ENCODE data around the gene TEN1.
A peak's percentile ranks its signal among the peaks of the same experiment; 100 is the strongest.
"Not testable (repeated sequence)": the region's sequence is repeated elsewhere in the genome, so short reads cannot be mapped to it uniquely, and the experiment has no call there.

The TEN1 gene

GRCh38 chr17:75978938-75979704 is at the start of gene TEN1, which contains the start of gene ACOX1:
Gene TEN1 (plus strand): TSS chr17:75979240. CDS start chr17:75986193, 6,953 bp downstream.
Gene ACOX1 (minus strand): TSS chr17:75979166. CDS start chr17:75979073, 93 bp downstream.
- peak; percentile 94 to 96 for DNase-seq

DNA sequence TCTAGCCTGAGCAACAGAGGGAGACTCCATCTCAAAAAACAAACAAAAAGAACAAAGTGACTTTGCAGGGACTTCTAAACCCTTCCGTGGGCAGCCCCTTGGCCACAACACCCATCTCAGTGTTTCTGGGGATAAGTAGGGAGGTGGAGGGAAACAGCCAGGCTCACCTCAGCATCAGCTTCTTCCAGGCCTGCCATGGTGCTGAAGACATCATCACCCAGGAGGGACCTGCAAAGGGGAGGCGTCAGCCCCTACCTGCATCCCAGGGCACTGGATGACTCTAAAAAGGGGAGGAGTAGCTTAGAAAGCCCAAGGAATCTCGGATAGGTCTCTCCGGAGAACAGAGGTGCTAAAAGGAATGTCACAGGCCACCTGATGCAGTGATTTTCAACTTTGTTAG is 48.0 kb upstream of the TEN1 start:
- no peak for DNase-seq

DNA sequence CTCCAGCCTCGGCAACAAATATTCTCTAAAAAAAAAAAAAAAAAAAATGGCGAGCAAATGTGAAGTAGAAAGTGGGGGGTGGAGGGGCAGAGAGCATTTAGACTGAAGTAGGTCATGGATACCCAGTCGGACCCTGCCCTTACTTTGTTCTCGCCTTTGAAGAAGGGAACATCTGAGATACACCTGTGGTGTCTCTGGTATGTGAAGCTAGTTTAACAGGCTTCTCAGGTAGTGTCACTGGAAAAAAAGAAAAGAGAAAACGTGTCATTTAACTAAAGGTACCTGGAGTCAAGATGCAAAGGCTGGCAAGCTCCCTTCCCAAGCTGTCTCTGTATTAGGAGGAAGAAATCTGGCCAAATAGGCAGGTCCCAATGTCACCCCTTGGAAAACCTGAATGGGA is 46.2 kb upstream of the TEN1 start:
- DNase-seq, result no peak

GRCh38 chr17:75933808-75934207 is 45.2 kb upstream of the TEN1 start:
- no peak for DNase-seq

- no peak for DNase-seq
Observed at GRCh38 chr17:75937652-75938051, 41.4 kb upstream of the TEN1 start.

DNA sequence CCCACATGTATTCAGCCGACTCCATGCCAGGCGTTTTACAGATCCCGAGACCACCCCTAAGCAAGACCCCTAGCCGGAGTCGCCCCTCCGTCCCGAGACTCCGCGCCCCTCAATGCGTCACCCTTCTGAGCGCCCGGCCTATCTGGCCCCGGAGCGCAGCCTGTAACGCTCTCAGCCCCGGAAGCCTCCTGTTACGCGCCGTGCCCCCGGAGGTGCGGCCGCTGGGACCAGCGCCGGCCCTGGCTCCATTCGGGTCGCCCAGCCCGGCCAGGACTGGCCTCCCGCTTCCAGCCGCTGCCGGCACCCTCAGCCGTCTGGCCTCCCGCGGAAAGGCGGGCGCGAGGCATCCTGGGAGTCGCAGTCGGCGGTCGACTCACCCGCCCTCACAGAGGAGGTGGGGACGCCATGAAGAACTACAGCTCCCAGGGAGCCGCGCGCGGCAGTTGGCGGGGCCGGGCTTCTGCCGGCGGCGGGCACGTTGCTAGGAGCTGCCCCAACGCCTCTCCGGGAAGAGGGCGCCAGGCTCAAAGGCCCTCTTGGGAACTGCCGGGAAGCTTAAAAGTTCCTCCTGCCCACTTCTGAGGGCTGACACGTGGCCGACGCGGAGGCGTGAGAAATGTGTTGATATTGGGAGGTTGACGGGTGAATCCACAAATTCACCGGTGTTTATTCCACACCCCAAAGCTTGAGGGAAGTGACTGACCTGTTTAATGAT is 38.2 kb upstream of the TEN1 start, which contains the start of gene FBF1:
Gene FBF1 (minus strand): TSS at position 316 of the 715 bp plus-strand sequence. CDS start 2,893 bp downstream, outside the sequence.
- DNase-seq, result peak; percentile 95 to 96

DNA sequence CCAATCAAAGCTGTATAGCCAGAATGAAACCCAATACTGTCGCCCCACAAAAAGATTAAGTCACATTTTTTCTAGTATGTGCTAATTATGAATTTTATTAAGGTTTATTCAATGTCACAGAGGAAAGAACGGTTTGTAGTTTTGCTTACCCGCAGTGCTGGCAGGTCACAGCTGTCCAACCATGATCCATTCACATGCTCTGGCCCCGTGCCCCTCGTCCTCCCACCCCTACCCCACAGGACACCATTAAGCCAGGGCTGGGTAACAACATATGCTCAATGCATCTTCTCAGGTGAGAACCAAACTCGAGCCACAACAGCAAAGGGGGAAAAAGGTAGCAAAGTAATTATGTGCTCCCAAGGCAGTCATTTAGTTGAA is 37.6 kb upstream of the TEN1 start:
- no peak for DNase-seq

GRCh38 chr17:75942473-75942872 is 36.6 kb upstream of the TEN1 start:
- DNase-seq, result no peak

DNA sequence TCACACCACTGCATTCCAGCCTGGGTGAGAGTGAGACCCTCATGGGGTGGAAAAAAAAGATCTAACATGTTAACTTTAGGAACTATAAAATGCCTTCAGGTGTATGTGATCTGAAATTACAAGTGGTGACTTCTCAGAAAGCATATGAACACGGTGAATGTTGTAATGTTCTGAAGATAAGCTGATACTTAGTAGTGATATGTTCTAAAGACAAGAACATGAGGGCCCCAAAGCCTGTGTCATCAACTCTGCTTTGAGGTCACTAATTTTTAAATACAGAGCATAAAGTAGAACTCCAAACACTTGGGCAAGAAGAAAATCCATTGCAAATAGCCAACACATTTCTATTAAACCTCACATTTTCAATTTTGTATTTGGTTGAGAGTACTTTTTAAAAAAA is 35.5 kb upstream of the TEN1 start:
- DNase-seq, result no peak

DNA sequence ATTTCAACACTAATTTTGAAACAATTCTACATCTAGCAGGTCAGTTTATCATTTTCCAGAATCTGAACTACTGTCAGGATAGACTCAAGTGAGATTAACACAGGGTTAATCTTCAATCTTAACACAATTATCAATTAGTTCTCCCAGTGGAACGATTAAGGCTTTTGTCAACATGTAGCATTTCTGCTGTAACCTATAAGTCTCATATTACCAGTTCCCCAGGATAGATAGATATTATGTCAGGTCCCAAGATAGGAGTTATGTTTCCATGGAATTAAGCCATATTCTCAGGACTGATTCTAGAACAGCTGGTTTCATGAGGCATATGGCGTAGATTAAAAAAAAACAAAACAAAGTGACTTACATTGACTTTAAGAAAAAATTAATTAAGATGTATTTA is 33.8 kb upstream of the TEN1 start:
- no peak for DNase-seq

DNA sequence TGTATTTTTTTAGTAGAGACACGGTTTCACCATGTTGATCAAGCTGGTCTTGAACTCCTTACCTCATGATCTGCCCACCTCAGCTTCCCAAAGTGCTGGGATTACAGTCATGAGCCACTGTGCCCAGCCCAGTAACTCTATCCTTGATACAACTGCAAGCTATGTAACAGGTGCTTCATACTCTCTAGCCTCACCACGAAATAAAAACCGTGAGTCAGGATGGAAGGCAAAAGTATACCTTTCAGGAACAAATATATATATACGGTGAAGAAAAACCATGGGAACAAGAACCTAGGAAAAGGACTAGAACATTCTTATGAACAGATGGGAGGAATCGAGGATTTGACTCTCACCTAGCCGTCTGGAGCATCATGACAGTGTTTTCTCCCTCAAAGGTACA is 28.6 kb upstream of the TEN1 start:
- DNase-seq, result no peak

DNA sequence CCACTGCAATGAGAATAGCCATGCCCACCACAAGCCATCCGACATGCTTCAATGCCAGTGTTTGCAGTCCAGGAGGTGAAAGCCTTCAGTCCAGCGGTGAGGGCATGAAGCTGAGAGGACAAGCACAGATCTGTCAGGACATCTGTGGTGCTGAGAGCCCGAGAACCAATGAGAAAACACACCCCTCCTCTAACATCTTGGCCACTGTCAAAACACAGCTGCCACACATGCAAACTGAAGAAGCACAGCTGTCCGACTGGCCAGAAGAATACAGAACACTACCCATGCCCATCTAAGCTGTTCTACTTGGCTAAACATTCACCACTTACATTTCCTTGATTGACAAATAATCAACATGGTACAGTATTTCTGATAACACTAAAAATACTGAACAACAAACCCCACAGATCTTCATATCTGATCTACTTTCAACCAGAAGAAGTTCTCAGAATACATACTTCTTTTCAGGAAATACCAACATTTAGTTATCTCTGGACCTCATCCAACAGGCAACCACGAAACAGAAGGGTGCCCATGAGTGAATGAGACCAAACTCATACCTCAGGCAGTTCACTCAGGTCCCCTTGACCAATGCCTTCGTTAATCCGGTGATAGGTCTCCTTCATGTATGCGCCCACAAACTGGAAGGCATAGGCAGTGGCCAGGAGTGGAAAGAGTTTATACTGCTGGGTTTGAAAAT is 28.0 kb upstream of the TEN1 start:
- DNase-seq, result no peak

GRCh38 chr17:75959051-75959838 is 19.8 kb upstream of the TEN1 start:
- no peak for DNase-seq

- no peak for DNase-seq
Observed at GRCh38 chr17:75959839-75960511, 19.1 kb upstream of the TEN1 start.

- no peak for DNase-seq
Observed at GRCh38 chr17:75965468-75965867, 13.6 kb upstream of the TEN1 start.

DNA sequence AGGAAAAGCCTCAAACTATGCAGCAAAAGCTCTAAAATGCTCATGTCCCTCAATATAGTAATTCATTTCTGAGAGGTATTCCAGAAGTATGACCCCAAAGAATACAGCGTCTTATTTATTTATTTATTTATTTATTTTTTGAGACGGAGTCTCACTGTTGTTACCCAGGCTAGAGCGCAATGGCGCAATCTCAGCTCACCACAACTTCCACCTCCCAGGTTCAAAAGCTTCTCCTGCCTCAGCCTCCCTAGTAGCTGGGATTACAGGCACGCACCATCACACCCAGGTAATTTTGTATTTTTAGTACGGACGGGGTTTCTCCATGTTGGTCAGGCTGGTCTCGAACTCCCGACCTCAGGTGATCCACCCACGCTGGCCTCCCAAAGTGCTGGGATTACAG is 10.0 kb upstream of the TEN1 start:
- DNase-seq, result not testable (repeated sequence)

DNA sequence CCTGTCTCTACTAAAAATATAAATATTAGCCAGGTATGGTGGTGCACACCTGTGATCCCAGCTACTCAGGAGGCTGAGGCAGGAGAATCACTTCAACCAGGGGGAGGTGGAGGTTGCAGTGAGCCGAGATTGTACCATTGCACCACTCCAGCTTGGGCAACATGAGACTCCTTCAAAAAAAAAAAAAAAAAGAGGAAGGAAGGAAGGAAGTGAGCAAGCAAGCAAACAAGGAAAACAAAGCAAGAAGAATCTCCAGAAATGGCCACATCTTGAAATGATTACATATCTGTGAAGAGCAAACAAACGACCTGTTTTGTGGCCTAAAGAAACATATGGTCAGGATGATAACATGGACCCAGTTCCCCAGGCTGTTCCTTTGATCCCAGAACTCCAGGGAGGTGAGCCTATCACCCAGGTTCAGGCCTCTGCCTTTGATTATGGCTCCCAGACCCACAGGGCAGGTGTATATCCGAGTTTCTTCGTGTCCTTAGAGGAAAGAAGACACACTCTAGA is 9.0 kb upstream of the TEN1 start:
- no peak for DNase-seq

GRCh38 chr17:75970626-75971025 is 8.4 kb upstream of the TEN1 start:
- DNase-seq, result no peak

DNA sequence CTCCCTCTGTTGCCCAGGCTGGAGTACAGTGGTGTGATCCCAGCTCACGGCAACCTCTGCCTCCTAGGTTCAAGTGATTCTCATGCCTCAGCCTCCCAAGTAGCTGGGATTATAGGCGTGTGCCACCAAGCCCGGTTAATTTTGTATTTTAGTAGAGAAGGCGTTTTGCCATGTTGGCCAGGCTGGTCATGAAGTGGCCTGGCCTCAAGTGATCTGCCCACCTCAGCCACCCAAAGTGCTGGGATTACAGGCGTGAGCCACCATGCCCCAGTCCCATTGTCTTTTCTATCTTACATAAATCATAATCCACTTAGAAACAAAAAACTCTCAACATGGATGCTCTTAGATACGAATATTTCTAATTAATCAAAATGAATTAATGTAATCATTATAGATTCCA is 3.9 kb upstream of the TEN1 start:
- not testable (repeated sequence) for DNase-seq

- no peak for DNase-seq
Observed at GRCh38 chr17:75975757-75976174, 3.3 kb upstream of the TEN1 start.

DNA sequence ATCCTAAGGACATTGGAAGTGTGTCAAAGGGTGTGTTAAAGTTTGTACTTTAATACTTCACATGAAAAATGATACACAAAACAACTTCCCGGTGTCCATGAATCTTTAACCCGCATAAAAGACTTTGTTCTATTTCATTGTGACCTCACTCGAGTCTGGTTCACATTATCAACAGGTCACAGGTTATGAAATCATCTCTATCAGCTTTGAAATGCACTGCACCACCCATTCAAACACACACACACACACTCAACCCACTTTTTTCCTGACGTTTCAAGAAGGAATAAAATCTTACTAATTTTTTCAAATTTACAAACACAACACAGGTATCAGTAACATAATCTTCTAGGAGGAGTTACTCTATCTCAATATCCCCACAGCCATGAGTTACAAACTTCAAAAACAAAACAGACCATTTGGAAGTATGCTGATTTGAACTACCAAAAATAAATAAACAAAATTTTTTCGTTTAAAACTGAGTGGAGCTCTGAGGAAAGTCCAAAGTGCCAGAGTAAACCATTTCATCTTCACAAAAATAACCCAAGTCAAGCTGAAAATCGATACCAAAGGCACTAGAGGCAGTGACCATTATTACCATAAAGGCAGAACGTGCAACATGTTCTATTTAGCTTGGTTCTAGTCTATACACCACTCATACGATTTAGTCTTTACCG is 2.7 kb upstream of the TEN1 start:
- DNase-seq, result no peak

Data from hippocampal formation (tissue), 2 donors.